GM18502 (cell line): ENCODE results near the gene ZNF408.

Experiments
- ATAC-seq: cut with Tn5 transposase; IDR thresholded peaks from one replicate; pipeline ENCODE4 v1.9.1; 2021; ENCODE audit warnings: mild to moderate bottlenecking; ENCODE audit not compliant: unreplicated experiment, poor library complexity

Gene ZNF408

DNA sequence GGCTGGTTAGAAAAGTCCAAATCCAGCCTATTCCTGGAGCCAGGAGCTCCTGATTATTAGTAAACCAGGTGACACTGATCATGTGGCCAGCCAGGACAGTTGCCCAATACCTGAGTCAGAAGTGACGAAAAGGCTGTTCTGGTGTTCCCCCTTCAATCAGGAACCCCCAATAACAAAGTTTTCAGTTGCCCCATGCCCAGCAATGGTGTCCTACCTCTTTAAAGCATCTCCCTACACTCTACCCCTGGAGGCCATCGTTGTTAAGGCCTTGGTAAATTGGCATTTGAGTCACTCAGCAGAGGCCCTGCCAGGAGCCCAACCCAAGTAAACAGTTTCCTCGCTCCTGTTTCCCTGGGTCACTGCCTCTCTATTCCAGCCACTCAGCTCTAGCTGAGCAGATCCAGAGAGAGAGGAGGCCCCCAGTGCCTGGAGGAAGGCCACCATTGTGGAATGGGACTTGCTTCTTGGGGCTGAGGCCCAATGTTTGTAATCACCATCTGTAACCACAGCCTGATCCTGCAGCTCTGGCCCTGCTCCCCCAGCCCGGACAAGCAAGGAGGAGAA lies 25.5 kb upstream of the ZNF408 start:
- ATAC-seq = no peak

DNA sequence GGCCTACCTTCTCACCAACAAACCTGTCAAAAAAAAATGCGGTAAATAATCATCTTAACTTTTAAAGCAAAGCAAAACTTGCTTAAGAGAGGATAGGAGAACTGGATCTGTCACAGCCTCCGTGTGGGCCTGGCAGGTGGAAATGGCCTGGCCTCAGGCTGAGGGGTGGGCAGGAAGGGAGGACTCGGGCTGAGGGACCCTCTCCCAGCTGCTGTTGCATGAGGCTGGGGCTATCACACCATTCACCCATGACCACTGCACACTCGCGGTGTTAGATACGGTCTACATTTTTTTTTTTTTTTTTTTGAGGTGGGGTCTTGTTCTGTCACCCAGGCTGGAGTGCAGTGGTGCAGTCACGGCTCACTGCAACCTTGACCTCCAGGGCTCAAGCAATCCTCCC lies 24.9 kb upstream of the ZNF408 start:
- no peak for ATAC-seq

DNA sequence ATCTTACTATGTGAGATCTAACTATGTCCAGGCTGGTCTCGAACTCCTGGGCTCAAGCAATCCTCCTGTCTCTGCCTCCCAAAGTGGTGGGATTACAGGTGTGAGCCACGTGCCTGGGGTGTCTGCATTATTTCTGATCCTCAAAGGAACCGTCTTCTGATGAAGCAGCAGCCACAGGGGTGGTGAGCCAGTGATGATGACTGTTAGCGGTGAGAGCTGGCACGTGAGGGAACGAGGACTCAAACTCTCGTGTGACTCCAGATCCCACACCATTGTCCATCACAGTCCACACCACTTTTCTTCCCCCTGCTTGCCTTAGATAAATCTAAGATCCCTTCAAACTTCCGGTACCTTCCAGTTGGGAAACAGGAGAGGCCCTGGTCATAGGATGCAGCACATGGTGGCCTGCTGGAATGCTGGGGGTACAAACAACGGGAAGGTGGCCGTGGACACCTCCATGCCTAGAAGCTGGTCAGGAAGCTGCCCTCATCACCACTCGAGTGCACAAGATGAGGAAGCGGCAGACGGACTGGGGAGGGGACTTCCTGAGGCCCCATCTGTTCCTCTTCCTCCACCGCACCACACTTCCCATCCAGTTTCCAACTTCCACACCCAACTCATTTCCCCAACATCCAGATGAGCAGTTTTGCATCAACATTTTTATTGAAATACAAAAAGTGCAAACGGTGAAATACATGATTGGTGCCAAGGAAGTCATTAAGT lies 24.2 kb upstream of the ZNF408 start:
- ATAC-seq = no peak

DNA sequence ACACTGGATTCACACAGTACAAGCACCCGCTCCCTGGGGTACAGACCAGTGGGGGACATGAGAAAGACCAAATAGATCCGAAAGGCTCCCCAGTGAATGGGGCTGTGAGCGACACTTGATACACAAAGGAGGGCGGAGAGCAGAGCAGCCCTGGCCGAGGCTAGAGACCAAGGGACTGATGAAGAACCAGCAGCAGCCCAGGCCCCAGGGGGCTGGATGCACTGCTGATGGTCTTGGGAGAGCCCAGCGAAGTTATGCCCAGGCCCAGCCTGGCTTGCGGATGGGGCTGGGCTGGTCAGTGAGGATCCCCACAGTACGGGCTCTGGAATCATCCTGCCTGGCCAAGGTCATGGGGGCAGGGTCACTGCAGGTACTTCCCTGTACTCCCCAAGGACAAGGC lies 23.7 kb upstream of the ZNF408 start:
- no peak for ATAC-seq

DNA sequence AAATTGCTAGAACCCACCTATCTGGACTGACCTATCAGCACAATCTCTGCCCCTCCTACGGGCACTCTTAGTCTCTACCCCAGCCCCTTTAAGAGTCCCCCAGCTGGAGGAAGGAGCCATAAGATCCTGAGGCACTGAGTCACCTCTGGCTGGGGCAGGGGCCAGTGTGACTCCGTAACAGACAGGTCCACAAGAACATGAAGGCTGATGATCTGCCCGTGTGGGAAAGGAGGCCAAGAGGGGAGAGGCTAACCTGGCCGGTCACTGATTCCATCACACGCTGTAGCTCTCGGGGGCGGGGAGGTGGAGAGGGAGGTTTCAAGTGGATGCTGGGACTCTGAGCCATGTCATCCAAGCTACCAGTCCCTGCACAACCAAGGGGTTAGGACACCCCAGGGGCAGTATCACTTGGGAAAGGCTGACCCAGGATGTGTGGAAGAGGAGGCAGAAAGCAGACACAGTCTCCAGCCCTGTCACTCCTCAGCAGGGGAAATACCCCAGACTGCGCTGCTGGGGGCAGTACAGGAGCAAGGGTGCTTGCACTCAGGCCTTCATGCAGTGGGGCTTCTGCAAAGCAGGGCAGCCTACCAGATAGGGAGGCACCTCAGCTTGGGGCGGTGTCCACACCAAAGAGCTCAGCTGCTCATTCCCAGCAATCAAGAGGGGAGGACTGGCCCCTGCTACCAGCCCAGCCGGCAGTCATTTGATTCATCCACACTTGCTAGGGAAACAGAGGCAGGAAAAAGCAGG lies 22.7 kb upstream of the ZNF408 start:
- no peak for ATAC-seq

DNA sequence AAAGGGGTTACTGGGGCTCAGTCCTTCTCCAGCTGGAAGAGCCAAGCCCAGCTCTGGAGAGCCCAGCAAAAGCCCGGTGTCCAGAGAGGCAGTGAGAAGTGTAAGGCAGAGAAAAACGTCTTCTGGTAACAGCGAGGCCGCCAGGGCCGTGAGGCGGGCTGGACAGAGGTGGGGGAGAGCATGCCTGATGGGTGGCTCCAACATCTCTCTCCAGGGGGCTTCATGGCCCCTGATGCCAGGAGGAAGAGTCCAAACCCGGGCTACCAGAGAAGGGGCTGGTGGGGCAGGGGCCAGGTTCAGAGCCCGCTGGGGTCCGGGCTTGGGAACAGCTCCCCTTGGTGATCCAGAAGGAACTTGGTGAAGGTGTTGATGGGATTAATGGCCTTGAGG lies 22.1 kb upstream of the ZNF408 start:
- ATAC-seq = no peak

DNA sequence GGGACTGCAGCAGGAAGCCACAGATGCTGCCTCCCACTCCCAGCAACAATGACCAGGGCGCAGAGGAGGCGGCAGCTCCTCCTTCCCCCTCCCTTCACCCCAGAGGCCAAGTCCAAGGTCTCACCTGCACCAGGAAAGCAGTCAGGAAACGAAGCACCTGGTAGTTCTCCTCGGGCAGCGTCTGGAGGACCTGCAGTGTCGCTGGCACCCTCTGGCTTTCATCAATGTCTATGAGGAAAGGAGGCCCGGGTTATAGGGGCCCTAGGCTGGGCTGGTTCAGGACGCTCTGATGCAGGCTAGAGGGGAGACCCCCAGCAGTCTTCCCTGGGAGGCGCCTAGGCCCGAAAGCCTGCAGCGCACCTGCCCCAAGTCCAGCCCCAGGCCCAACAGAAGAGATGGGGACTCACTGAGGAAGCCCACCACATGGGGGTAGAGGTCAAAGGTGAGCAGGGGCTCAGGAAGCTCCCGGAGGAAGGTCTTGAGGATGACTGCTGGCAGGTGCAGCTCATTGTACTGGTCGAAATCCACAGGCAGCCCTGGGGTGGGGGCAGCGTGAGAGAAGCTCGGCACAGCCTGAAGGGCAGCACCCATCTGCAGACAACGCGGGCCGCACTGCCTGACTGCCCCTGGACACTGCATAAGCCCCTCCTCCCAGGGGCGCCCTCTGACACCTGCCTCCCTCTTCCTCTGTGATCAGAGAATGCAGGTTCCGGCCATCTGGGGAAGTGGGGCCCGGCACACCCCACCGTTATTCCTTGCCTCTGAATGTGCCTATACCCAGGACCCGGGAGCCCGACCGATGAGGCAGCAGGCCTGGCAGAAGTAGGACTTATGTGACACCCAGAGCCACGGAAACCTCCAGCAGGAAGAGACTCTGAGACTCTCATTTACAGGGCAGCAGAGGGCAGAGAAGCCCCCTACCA lies 21.3 kb upstream of the ZNF408 start:
- ATAC-seq = no peak

DNA sequence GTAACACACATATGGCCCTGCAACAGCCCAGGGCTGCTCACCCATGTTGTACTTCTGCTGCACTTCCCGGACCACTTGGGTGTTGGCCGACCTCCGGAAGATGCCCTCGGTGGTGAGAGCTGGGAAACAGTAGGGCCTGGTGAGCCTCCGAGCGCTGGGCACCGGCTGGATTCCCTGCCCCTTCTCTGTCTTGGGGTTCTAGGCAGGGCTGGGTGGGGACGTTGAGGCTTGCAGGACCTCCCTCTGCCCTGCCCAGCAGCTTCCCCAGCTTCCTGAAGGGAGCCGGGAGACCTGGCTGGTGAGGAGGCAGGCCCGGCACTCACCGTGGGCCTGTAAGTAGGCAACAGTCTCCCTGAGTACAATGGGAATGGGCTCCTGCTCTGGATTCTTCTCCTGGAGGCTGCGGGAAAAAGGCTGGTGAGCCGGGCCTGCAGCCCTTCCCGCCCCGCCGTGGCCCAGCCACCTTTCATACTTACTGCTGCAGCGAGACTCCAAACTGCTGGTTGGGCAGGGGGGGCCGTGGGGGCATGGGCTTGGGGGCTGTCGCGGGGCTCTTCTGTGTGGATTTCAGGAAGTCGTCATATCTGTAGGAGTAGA lies 20.6 kb upstream of the ZNF408 start:
- ATAC-seq = no peak

DNA sequence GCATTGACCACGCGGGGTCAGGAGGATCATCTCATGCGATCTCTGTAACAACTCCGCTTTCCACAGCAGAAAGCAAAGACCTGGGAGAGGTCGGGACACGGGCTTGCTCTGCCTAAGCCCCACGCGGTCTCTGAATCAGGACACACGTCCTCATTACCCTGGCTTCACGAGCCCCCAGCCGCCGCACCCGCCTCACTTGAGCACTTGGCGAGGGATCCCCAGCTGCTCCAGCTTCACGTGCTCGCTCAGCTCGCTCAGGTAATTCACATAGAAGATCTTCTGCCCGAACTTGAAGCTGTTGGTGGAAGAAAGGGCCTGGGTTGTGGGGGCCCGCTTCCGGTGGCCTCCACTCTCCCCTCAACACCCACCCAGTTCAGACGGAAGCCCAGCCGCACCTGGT lies 20.0 kb upstream of the ZNF408 start:
- no peak for ATAC-seq

DNA sequence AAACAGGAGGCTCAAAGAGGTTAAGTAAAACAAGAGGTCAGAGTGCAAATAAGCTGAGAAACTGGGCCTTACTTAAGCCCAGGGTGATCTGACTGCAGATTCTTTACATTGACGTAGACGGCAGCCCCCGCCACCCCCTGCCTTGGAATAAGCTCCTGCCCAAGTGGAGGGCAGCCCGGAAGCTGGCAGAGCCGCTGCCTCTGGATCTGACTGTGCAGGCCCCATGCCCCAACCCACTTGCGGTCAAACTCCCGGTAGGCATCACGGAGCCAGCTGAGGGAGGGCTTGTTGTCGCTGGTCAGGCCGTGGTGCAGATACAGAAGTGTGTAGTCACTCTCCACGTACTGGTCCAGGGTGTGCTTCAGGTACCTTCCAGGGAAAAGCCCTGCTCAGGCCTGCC lies 19.0 kb upstream of the ZNF408 start:
- no peak for ATAC-seq

DNA sequence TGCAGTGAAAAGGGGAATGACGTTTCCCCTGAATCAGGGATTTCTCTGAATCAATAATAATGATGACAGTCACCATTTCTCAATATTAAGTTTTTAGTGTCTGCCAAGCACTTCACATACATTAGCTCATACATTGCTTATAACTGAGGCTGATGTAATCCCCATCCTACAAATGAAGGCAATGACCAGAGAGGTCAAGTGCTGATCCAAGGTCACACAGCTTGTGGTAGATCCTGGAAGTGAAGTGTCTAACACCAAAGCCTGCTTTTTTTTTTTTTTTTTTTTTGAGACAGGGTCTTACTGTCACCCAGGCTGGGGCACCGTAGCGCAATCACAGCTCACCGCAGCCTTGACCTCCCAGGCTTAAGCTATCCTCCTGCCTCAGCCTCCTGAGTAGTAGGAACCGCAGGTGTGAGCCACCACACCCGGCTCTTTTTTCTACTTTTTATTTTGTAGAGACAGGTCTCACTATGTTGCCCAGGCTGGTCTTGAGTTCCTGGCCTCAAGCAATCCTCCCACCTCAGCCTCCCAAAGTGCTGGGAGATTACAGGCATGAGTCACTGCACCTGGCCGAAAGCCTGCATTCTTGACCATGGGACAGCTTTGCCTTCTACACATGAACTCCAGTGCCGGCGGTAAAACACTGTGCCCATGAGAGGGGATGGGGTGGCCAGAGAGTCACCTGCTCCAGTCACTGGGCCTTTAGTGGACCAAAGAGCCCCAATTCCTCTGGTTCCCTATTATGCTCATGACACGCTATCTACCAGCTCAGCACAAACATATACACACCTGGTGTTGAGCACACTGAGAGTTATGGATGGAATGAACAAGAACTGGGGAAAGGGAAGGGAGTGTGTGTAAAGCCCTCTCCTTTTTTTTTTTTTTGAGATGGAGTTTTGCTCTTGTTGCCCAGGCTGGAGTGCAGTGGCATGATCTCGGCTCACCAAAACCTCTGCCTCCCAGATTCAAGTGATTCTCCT lies 17.8 kb upstream of the ZNF408 start:
- ATAC-seq = no peak

DNA sequence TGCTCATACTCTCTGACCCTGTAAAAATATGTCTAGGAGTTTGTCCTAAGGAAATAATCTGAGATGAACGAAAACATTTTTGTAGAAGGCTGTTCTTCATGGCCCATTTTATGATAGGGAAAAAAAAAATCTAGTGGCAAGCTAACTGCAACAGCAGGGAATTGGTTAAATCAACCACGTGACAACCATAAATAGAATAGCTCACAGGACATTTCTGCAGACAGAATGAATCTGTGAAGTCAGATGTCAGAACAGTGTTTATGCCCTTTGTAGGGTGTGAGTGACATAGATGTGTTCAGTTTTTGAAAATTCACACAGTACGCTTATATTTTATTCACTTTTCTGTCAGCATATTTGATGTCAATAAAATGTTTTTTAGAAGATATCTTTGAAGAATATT lies 16.5 kb upstream of the ZNF408 start:
- no peak for ATAC-seq

DNA sequence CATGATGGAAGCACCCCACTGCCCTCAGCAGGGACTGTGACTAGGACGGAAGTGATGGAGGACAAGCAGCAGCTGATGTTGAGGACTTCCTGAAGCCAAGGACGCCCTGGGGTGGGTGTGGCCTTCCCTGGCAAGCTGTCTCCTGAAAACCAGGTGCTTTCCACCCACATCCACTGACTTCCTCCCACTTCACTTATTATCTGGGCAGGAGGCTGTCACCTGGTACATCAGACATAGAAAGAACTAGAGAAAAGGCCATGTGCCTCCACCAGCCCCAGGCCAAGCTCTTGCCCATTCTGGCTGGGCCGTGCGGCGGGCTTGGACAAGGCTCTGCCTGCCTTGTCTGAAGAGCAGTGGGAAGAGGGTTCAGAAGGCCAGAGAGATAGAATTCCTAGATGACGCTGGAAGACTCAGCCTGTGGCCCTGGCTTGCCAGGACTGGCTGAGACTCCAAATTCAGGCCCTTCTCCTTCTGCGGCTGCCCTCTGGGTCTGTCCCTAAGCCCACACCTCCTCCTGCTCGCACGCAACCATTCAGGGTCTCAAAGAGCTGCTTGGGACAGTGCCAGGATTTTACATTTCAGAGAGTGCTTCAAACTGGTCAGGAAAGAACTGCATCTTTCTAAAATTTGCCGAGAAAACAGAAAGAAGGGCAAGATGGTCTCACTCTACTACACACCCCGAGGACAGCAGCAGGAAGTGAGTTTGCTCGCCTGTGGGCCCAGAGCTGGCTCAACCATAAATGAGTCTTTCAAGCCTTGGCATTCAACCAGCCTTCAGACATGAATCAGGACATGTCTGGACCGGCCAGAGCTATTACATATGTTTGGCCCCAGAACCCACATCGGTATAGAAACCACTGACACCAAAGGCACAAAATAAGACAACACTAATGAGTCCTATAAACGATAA lies 13.7 kb upstream of the ZNF408 start:
- no peak for ATAC-seq

DNA sequence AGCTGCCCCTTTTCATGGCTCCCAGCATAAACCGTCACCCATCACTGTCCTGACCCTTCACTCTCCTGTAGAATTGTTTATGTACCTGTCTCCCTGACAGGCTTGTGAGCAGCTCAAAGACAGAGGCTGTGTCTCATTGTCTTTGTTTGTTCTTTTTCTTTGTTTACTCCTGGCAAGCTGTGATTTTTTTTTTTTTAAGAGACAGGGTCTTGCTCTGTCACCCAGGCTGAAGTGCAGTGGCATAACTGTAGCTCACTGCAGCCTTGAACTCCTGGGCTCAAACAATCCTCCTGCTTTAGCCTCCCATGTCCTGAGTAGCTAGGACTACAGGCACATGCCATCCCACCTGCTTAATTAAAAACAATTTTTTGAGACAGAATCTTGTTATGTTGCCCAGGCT lies 10.1 kb upstream of the ZNF408 start:
- ATAC-seq = no peak

DNA sequence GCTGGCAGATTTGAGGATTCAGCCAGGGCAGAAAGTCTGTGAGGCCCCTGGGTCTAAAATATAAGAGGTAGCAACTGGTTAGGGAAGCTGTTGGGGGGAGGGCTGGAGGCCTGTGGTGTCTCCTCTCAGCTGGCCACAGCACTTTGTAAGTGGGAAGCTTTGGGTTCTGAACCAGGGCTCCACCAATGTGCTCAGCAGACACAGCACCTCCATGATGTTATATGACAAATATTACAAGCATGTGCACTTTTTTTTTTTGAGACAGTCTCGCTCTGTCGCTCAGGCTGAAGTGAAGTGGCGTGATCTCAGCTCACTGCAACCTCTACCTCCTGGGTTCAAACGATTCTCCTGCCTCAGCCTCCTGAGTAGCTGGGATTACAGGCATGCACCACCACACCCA lies 8.4 kb upstream of the ZNF408 start:
- no peak for ATAC-seq

DNA sequence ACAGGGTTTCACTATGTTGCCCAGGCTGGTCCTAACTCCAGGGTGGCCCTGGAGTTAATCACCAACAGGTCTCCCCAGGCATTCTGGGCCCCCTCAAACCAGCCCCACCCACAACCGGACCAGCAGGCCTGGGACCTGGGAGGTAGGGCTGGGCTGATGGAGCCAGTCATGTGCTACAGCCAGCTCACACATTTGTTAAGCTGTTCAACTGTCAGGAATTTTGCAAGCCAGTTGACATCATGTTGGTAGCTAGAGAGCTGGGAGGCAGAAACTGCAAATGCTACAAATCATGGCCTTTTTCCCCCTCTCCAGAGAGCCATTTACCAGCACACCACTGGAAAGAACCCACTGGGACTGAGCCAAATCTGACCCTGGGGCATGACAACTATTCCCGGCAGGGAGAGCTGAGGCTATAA lies 7.2 kb upstream of the ZNF408 start:
- no peak for ATAC-seq

DNA sequence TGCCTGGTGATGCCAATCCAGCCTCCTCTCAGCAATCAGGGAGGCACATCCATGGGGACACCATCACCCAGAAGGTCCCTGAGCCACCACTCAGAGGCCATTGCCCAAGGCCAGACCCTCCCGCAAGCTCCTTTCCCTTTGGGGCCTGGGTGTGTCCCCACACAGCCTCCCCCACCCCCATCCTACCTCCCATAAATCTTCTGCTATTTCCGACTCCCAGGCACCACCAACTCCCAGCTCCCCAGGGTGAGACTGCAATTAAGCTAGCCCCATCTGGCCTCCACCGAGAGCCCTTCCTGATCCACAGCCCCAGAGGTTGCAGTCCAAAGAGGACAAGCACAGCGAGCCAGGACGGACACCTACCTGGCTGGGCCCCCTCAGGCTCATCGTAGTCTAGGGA lies 6.8 kb upstream of the ZNF408 start:
- no peak for ATAC-seq

DNA sequence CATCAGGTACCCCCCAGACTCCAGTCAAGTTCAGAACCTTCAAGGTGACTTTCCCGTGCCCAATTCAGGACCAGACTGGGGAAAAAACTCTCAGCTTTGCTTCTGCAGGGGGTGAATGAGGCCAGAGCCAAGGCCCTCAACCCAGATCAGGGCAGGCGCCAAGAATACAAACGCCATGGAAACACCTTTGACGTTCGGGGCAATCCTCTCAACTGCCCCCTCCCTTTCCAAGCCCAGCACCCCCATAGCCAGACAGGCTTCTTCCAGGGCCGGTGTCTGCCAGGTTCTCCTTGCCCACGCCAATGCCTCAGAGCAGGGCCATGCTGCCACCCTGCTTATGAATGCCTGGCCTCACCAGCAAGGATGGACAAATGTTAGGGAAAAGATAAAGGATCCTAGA lies 6.2 kb upstream of the ZNF408 start:
- no peak for ATAC-seq
